Measurements from ENCODE around the gene DCLK2.
A peak's percentile ranks its signal among the peaks of the same experiment; 100 is the strongest.

Gene DCLK2

GRCh38 chr4:150207871-150208270 lies 129.6 kb downstream of the DCLK2 start:
- no peak for DNase-seq (ENCODE audit: low read depth in 2 of 2)

DNA sequence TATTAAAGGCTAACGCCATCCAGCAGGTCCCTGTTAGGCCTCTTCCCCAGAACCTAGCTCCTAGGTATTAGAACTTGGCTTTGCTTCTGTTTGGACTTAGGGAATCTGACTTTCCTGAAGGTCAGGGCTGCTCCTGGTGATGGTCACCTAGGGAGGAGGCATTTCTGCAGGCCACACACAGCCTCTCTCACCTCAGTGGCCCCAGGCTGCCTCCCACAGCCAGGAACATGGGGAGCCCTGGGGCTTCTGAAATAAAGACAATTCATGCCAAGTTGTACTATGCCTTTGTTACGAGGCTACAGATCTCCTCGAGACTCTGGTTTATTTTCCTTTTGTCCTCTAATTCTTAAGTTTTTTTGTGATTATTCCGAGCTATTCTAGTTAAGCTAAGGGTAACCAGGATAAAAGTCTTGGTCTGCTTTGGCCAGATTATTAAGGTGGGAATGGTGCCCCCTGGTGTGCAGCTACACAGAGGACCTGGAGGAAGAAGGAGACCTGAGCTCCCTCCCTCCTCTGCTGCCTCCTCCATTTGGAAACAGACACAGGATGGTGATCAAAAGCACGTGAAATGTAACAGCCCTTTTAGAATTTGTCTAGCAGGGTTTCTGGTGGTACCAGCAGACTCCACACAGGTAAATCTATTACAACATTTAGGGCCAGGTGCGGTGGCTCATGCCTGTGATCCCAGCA lies 131.0 kb downstream of the DCLK2 start:
- peak; percentile 1 to 7 for DNase-seq (ENCODE audit: low read depth in 2 of 2)

GRCh38 chr4:150211016-150211415 lies 132.8 kb downstream of the DCLK2 start:
- DNase-seq (ENCODE audit: low read depth in 2 of 2) = no peak

DNA sequence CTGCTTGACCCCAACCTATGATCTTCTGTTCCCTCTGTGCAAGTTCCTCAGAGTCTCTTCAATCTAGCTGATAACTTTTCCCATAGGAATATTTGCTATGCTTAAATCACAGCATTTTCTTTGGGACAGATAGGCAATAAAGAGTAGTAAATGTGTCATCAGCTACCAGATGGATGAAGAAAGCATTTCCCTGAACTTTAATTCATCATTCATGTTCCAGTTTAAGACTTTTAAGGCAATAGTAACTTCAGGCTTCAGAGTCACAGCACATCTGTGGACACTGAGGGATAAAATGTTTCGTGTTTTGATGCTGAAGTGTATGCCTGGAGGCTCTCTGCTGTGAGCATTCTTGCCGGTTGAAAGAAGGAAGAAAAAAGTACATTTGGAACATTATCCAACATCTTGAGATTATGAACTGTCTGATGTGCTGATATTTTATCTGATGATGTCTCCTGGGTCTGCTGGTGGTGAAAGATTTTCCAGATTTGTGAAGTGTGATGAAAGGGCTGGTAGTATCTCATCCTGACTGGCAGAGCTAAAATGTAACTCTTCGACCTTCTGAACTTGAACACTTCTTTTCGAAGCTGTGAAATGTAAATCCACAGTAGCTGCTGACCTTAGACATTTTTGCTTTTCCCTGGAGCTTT lies 133.7 kb downstream of the DCLK2 start:
- no peak for DNase-seq (ENCODE audit: low read depth in 2 of 2)

GRCh38 chr4:150212485-150212884 lies 134.2 kb downstream of the DCLK2 start:
- no peak for DNase-seq (ENCODE audit: low read depth in 2 of 2)

DNA sequence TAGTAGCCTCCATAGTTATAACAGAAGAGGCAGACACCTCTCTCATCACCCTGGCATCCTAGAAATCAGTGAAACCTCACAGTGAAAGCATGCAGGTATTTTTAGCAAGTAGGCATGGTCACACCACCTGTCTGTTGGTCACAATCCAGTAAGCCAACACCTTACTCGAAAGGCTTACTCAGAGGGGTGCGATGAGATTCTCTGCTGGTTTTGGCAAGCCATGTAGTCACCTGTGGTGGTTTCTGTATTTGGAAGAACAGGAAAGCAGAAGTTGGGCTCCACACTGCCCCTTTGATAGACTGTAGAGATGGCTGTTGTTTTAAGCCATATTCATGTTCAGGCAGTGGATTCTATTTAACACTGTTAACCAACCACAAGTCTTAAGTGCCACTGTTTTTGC lies 134.7 kb downstream of the DCLK2 start:
- DNase-seq (ENCODE audit: low read depth in 2 of 2) = no peak

- DNase-seq (ENCODE audit: low read depth in 2 of 2) = no peak
These were observed 137.4 kb downstream of the DCLK2 start for GRCh38 chr4:150215601-150216000.

DNA sequence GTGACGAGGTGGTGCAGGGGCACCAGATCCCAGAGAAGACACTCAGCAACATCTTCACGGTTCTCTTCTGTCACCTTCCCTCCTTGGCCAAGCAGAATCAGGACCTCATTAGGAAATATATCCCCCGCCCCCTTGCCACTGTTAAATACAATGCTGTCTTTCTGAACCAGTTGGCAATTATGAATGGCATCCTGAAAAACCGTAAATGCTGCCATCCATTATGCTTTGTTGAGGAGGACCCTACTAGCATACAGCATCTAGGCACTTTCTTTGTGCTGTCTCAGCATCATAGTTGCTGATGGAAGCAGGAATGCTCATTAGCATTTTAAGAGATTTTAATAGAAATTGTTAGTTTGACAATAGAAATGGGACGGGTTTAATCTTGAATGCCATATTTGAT lies 138.5 kb downstream of the DCLK2 start:
- DNase-seq (ENCODE audit: low read depth in 2 of 2) = no peak

DNA sequence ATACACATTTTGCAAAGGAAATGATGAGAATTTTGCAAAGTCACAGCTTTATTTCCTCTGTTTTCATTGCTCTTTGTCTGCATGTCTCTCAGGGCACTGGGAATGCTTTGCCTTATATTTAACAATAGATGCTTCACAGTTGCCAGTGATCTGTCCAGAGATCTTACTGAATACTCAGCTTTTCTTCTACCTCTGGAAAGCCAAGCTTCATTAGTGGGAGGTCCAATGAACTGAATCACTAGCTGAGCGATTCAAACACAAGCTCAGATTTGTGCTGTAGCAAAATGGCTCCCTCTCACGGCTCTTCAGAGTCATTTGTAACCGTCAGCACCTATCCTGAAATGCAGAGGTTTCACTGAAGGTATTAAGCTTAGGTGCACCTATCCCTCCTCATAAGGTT lies 138.9 kb downstream of the DCLK2 start:
- DNase-seq (ENCODE audit: low read depth in 2 of 2) = no peak

GRCh38 chr4:150217808-150218207 lies 139.6 kb downstream of the DCLK2 start:
- DNase-seq (ENCODE audit: low read depth in 2 of 2) = no peak

GRCh38 chr4:150218447-150218846 lies 140.2 kb downstream of the DCLK2 start:
- no peak for DNase-seq (ENCODE audit: low read depth in 2 of 2)

DNA sequence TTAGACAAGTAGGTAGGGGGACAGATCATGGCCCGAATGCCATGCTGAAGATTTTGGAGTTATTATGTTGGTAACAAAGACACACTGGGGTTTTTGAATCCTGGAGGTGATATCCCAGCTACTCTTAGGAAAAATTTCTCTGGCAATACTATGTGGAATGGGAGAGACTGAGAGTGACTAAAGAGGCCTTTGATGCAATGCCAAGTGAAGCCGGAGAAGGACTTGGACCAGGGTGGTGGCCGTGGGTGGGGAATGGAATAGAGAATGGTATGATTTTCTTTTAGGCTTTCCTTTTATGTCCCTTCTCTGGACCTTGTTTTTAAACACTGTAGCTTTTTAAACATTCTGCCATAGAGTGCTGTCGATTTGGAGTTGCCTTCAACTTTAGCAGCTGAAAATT lies 141.6 kb downstream of the DCLK2 start:
- DNase-seq (ENCODE audit: low read depth in 2 of 2) = no peak

DNA sequence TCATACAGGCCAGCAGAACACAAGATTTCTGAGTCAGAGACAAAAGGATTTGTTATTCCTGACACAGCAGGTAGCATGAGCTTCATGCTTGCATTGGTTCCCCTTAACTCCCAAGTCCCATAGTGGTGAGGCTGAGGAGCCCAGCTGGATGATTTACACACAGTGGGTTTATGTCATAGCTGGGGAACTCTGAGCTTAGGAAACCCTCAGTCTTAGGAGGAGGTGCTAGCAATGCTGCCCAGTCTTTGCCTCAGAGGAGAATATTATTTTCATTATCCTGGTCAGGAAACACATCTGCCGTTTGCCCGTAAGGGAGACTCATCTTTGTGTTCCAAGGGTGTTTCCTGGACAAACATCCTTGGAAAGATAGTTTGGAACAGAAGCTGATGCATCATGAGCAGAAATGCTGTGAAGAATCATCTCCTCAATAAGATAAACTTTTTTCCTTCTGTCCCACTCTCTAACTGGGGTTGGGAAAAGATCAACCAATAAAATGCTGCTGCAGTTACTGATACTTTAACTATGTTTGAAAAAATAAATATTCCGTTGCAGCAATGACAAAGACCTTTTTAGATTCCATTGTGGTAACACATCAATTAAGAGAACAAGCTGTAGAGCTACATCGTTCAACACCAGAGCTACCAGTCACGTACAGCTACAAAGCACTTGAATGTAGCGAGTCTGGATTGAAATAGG lies 146.8 kb downstream of the DCLK2 start:
- no peak for DNase-seq (ENCODE audit: low read depth in 2 of 2)

DNA sequence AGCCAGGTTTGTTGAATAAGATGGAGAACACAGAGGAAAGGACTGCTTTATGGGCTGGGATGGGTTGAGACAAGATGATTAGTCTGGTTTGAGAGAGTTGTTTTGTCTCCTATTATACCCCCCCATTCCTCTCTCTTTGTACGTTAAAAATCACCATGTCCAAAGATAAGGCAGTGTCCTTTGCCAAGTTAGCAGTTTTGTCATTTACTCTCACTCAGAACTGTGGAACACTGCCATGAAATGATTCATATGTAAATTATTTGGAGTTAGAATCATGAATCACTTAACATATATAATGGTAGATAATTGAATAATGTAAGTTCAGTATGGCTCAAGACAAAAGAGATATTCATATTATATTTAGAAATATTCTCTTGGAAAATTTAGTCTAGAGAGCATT lies 151.3 kb downstream of the DCLK2 start:
- DNase-seq (ENCODE audit: low read depth in 2 of 2) = no peak

DNA sequence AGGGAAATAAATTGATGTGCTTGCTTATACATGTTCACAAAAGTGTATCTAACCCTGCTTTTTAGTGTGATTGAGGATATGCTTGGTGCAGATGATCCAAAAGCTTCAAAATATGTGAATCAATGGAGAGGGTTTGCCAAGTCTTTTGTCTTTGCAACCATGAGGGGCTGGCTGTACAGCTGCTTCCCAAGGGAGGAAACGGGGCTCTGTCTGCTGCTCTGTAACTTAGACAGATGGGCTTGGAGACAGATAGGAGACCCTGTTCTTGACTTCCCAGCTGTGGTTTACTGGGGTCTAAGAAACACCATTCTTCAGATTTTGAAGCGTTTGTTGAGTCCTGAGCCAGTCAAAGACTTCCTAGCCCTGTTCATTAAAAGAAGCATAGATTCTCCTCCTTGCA lies 152.3 kb downstream of the DCLK2 start:
- no peak for DNase-seq (ENCODE audit: low read depth in 2 of 2)

- DNase-seq (ENCODE audit: low read depth in 2 of 2) = no peak
These were observed 153.0 kb downstream of the DCLK2 start for GRCh38 chr4:150231107-150231770.

DNA sequence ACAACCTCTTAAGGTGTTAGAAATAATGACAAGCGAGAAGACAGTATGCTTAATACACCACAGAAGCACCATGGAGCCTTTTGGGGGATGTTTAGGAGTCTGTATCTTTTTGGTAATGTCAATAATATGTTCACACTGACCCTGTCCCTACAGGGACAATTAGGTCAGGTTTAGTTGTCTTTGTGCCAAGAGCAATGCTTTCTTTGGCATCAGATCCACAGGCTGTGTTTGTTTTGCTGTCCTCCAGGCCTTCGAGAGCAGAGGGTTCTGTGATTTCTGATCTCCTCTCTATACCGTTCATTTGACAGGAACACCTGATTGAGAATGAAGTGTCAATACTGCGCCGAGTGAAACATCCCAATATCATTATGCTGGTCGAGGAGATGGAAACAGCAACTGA lies 153.8 kb downstream of the DCLK2 start:
- no peak for DNase-seq (ENCODE audit: low read depth in 2 of 2)

- DNase-seq (ENCODE audit: low read depth in 2 of 2) = no peak
These were observed 156.0 kb downstream of the DCLK2 start for GRCh38 chr4:150234246-150234645.

GRCh38 chr4:150235317-150235716 lies 157.1 kb downstream of the DCLK2 start:
- DNase-seq (ENCODE audit: low read depth in 2 of 2) = no peak

GRCh38 chr4:150235808-150236271 lies 157.6 kb downstream of the DCLK2 start:
- no peak for DNase-seq (ENCODE audit: low read depth in 2 of 2)

GRCh38 chr4:150236626-150237025 lies 158.4 kb downstream of the DCLK2 start:
- no peak for DNase-seq (ENCODE audit: low read depth in 2 of 2)

DNA sequence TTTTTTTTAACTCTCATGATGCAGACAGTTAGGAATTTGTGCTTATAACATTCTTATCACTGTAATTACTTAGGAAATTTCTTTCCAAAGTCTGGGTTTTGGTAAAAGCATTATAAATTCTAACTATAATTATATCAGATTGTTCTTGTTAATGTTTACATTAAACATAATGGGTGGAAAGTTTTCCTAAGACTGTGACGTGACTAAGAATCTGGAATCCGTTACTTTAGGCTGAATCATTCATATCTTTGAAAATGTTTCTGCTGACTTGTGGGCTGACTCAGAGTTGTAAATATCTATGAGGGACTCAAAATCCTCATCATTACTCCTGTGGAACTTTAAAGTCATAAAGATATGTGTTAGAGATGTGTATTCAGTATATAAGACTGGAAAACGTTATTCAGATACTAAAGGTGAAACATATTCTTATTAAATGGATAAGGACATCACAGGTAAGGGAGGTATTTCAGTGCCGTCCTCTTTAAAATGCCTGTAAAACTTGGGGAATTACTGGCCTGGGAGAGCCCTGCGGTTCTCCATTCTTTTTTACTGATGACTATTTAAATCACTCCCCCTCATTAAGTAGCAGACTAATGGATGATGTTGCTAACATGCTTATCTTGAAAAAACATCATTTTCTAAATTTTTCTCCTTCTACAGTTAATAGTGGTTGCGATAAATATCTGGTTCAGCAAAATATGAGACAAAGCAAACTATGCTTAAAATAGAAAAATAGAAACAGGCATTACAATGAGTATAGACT lies 159.0 kb downstream of the DCLK2 start:
- DNase-seq (ENCODE audit: low read depth in 2 of 2) = no peak
